ENCODE results near the gene FANCD2OS.

GRCh38 chr3:10074666-10075065 is 33.4 kb downstream of the FANCD2OS start:
- TF ChIP-seq CTCF (conservative IDR thresholded peaks at IDR 0.05; ENCODE audit: low read length) (no peak), EZH2phosphoT487 (IDR thresholded peaks at IDR 0.05; ENCODE audit: borderline replicate concordance) (no peak)
